IPS-NIHi11 (cell line): ENCODE data around the gene PREX1.
"Not testable (repeated sequence)": the region's sequence is repeated elsewhere in the genome, so short reads cannot be mapped to it uniquely, and the experiment has no call there.

Experiments
- DNase-seq: peaks from one replicate; pipeline ENCODE4 v3.0.0; 2012; ENCODE audit warnings: mixed read lengths, low spot score

The PREX1 gene

GRCh38 chr20:48776306-48776705 is 51.5 kb downstream of the PREX1 start:
- DNase-seq = no peak

DNA sequence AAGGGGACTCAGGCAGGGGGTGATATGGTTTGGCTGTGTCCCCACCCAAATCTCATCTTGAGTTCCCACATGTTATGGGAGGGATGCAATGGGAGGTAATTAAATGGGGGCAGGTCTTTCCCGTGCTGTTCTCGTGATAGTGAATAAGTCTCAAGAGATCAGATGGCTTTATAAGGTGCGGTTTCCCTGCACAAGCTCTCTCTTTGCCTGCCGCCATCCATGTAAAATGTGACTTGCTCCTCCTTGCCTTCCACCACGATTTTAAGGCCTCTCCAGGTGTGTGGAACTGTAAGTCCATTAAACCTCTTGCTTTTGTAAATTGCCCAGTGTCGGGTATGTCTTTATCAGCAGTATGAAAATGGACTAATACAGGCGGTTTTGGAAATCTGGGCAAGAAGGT is 52.3 kb downstream of the PREX1 start:
- not testable (repeated sequence) for DNase-seq

GRCh38 chr20:48774696-48775095 is 53.1 kb downstream of the PREX1 start:
- no peak for DNase-seq

- DNase-seq = no peak
These were observed 53.9 kb downstream of the PREX1 start for GRCh38 chr20:48773837-48774418.

- DNase-seq = no peak
These were observed 55.4 kb downstream of the PREX1 start for GRCh38 chr20:48772183-48772976.

- no peak for DNase-seq
These were observed 56.3 kb downstream of the PREX1 start for GRCh38 chr20:48771542-48771941.

GRCh38 chr20:48770700-48771442 is 56.9 kb downstream of the PREX1 start:
- DNase-seq = no peak

DNA sequence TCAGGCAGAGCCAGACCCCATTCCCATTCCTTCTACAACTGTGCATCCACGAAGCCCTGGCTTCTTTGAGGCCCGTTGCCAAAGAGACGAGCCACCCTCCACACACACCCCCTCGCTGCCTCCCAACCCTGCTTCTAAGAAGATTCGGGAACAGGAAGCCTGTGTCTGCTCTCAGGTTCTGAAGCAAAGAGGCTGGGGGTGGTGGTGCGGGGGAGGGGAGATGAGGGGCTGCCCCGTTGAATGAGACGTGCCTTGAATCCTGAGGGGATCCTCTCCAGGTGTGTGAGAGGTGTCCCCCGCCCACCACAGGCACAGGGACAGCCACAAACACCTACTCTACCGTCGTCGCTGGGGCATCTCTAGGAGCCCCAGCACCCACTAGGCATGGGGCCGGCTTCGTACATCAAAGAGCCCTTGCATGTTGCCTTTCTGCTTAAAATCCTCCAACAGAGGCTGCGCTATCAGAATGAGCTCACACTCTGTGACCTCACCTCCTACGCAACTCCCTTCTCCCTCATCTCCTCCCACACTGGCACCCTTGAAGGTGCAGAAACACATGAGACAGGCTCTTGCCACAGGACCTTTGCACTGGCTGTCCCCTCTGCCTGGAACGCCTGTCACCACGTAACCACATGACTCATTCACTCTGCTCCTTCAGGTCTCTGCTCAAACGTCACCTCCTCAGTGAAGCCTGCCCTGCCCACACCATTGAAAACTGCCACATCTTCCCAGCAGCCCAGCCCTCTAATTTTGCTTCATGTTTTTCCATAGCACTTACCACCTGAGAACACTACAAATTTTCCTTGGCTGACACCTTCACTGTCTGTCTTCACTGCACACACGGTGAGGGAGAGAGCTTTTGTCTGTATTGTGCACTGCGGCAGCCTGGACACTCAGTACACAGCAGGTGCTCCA is 58.5 kb downstream of the PREX1 start:
- peak; percentile 46 for DNase-seq

DNA sequence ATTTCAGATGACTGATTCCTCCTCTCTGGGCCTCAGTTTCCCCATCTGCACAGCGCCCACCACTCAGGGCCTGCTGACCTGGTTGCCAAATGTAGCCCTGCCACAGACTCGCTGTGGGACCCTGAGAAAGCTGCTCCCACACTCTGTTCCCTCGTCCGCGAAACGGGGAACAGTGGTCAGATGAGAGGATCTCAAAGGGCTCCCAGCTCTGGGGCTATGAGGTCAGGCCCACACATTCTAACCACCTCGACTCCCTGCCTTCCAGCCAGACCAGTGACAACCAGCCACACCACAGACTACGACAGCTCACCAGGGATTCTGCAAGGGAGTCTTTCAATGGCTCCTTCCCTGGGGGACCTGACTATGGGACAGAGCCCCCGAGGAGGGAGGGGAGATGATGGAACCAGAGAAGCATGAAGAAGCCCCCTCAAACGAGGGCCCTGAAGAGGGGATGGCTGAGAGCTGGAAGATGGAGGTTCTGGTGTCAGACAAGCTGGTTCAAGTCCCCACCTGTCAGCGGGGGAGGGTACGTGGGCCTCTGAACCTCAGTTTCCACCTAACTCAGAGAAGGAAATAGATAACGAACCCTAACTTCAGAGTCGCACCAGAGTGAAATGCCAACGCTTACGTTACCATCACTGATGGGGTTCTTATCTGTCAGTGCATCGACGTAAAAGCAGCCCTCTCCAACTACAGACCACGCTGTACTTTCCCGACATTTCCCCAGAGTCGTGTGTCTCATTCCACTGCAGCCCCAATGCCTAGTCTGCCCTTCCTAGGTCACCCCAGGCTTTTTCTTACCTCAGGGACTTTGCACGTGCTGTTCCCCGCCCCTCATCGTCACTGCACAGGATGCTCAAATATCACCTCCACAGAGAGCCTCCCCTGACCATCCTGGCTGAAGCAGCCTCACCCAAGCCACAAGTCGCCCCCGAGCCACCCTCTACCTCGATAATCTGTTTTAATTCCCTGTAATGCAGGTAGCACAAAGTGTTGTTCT is 60.5 kb downstream of the PREX1 start:
- DNase-seq = no peak

GRCh38 chr20:48766205-48766604 is 61.6 kb downstream of the PREX1 start:
- no peak for DNase-seq

DNA sequence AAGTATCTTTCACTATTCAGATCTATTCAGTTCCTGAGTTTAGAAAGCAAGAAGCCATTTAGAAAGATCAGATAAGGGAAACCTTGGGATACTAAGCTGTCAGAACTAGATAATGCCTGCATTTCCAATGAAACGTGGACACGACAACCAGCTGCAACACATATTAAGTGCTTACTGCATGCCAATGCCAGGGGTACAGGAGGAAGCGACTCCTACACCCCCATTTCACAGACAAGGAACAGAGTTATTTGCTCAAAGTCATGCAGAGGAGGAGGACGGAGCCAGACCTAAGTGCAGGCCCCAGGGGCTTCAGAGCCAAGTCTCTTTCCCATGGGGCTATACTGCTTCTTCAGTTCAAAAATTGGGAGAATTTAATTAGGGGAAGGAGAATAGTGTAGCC is 62.4 kb downstream of the PREX1 start:
- no peak for DNase-seq

DNA sequence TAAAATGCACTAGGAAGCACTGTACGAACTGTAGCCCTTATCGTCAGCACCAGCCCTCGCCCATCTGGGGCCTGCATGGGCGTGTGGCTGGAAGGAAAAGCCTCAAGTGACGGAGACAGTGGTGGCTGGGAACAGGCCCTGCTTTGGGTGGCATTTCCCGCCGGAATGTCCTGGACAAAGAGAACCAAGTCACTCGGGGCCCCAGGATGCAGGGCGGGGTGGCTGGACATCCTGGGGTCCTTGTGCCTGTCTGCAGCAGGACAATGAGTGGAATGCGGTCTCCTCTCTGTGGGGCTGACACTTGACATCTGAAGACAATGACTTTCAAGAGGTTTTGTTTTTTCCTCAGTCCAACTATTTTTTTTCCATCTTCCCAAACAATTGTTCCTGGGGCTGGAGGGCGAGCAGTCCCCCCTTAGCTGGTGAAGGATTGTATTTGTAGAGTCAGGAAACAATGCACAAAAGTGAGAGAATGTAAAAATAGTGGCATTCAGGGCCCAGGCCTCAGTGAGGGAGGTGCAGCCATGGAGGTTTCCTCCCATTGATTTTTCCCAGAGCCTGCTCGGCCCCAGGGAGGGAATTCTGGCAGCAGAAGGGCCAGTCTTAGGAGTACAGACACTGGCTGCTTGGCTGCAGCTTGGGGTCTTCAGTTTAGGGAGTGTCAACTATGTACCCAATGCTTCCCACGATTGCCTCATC is 64.4 kb downstream of the PREX1 start:
- DNase-seq = no peak

GRCh38 chr20:48761874-48762273 is 65.9 kb downstream of the PREX1 start:
- DNase-seq = no peak

GRCh38 chr20:48761023-48761785 is 66.6 kb downstream of the PREX1 start:
- no peak for DNase-seq

- DNase-seq = no peak
These were observed 67.3 kb downstream of the PREX1 start for GRCh38 chr20:48760403-48760983.

GRCh38 chr20:48759631-48760245 is 68.1 kb downstream of the PREX1 start:
- DNase-seq = no peak

DNA sequence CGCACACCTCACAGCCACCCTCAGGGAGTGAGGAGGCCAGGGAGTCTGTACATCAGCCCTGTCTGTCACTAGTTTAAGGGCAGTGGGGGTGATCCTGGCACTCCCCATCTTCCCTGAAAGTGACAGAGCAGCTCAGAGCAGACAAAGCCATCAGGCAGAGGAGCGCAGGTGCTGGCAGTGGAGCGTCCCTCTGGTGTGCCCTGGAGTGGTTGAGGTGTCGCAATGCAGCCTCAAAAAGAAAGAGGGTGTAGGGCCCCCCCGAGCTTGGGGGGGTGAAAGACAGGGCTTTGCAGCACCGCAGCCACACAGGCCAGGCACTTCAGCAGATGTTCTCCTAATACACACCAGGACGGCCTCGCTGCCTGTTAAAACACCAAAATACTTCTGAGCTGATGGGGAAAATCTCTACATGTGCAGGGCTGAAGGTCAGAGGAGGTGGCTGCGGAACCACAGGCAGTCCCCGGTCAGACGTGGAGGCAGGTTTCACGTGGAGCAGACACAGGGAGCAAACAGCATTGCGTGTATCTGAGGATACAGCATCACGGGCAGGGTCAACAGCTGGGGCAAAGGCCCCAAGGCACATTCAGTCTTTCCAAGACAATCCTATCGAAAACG is 69.5 kb downstream of the PREX1 start:
- no peak for DNase-seq

GRCh38 chr20:48756774-48757173 is 71.0 kb downstream of the PREX1 start:
- not testable (repeated sequence) for DNase-seq
